Osteoblast (primary cell): ENCODE data around the gene HSPA1A. TPM values are rescaled to one million over a fixed set of nuclear protein-coding genes. Genes with fewer than 3 reads are reported as not detected.
"Not testable (repeated sequence)": the region's sequence is repeated elsewhere in the genome, so short reads cannot be mapped to it uniquely, and the experiment has no call there.

ENCODE experiments used
- DNase-seq: peaks from one replicate; pipeline ENCODE4 v3.0.0; 2011; ENCODE audit warnings: low spot score, mixed read lengths; ENCODE audit not compliant: insufficient read length; ENCODE audit errors: missing footprints
- H2AFZ ChIP-seq: 2 replicates; pipeline ENCODE4 v1.6.0; 2011; ENCODE audit warnings: mild to moderate bottlenecking, low read length
- H3K27ac ChIP-seq: 2 replicates; pipeline ENCODE4 v1.5.1; 2011; ENCODE audit warnings: mild to moderate bottlenecking, low read depth, low read length, moderate library complexity
- H3K27me3 ChIP-seq: 2 replicates; pipeline ENCODE4 v1.6.0; 2012; ENCODE audit warnings: mild to moderate bottlenecking, control low read depth, inconsistent platforms, low read length, moderate library complexity; ENCODE audit not compliant: insufficient read depth
- H3K36me3 ChIP-seq: 2 replicates; pipeline ENCODE4 v1.5.1; 2011; ENCODE audit warnings: mild to moderate bottlenecking, low read length, control low read depth, moderate library complexity; ENCODE audit not compliant: insufficient read depth
- H3K4me1 ChIP-seq: 2 replicates; pipeline ENCODE4 v1.5.1; 2011; ENCODE audit warnings: mild to moderate bottlenecking, low read length, control low read depth, moderate library complexity; ENCODE audit not compliant: insufficient read depth
- H3K4me2 ChIP-seq: 2 replicates; pipeline ENCODE4 v1.6.0; 2011; ENCODE audit warnings: mild to moderate bottlenecking, low read length; ENCODE audit not compliant: insufficient read depth
- H3K4me3 ChIP-seq: fragments of 200-600 bp; sonication (generic); 3 replicates; pipeline ENCODE4 v1.5.1; 2012; ENCODE audit warnings: mild to moderate bottlenecking, low read length, inconsistent platforms; ENCODE audit not compliant: insufficient read depth
- H3K79me2 ChIP-seq: 2 replicates; pipeline ENCODE4 v1.6.0; 2012; ENCODE audit warnings: mild to moderate bottlenecking, low read length, control low read depth, inconsistent platforms; ENCODE audit not compliant: insufficient read depth
- H3K9me3 ChIP-seq: 2 replicates; pipeline ENCODE4 v1.5.1; 2011; ENCODE audit warnings: low read depth, low read length, control low read depth
- H4K20me1 ChIP-seq: 2 replicates; pipeline ENCODE4 v1.6.0; 2012; ENCODE audit warnings: mild to moderate bottlenecking, low read length, control low read depth; ENCODE audit not compliant: insufficient read depth
- CTCF ChIP-seq: IDR thresholded peaks from 2 replicates; pipeline ENCODE4 v1.5.1; 2011; ENCODE audit warnings: mild to moderate bottlenecking, low read depth, low read length, moderate library complexity; ENCODE audit errors: extremely low read depth
- total RNA-seq: library from RNA; depleted of rRNA; stranded (reverse); fragments of >200 nt; gene quantifications from 2 replicates; pipeline ENCODE4 v1.2.3, GENCODE V29; 2012

Gene HSPA1A
- total RNA-seq, 1 donor: 36.9 TPM

- peak overlapping the region; percentile 79 for H3K4me3 ChIP-seq
- peak overlapping the region; percentile 88 for H2AFZ ChIP-seq
- peaks cover 4% of the 10 kb centered on the region for H3K79me2 ChIP-seq
- H3K4me2 ChIP-seq: peak overlapping the region; percentile 95
- no peaks in the 10 kb centered on the region for H4K20me1 ChIP-seq
- H3K27ac ChIP-seq: peak overlapping the region; percentile 91
- H3K27me3 ChIP-seq: no peaks in the 10 kb centered on the region
- H3K9me3 ChIP-seq: no peaks in the 10 kb centered on the region
- no peaks in the 10 kb centered on the region for H3K36me3 ChIP-seq
- peak; percentile 88 for DNase-seq
- peaks cover 26% of the 10 kb centered on the region for H3K4me1 ChIP-seq
- no peak for TF ChIP-seq CTCF
Measured at GRCh38 chr6:31821301-31822035, 6.1 kb downstream of the HSPA1A start.

- Histone ChIP-seq H3K27ac (peak overlapping the region; percentile 93), H3K79me2 (peaks cover 4% of the 10 kb centered on the region), H3K4me3 (peak overlapping the region; percentile 79), H3K4me2 (peak overlapping the region; percentile 95), H3K36me3 (no peaks in the 10 kb centered on the region), H3K27me3 (no peaks in the 10 kb centered on the region), H3K9me3 (no peaks in the 10 kb centered on the region), H3K4me1 (peaks cover 29% of the 10 kb centered on the region), H2AFZ (peak overlapping the region; percentile 94), H4K20me1 (no peaks in the 10 kb centered on the region)
- peak; percentile 95 for DNase-seq
- TF ChIP-seq CTCF: no peak
Measured at GRCh38 chr6:31822036-31822821, 6.9 kb downstream of the HSPA1A start.

GRCh38 chr6:31823592-31824196 lies 8.4 kb downstream of the HSPA1A start:
- not testable (repeated sequence) for H3K27ac ChIP-seq, H3K4me3 ChIP-seq, H3K36me3 ChIP-seq, H3K27me3 ChIP-seq, H2AFZ ChIP-seq, DNase-seq, H3K79me2 ChIP-seq, H4K20me1 ChIP-seq, H3K4me2 ChIP-seq, H3K9me3 ChIP-seq
- H3K4me1 ChIP-seq: peaks cover 17% of the 10 kb centered on the region

GRCh38 chr6:31825553-31825952 lies 10.2 kb downstream of the HSPA1A start:
- DNase-seq: no peak
- H3K9me3 ChIP-seq: no peaks in the 10 kb centered on the region
- no peaks in the 10 kb centered on the region for H3K27me3 ChIP-seq
- peaks cover 16% of the 10 kb centered on the region for H3K4me1 ChIP-seq
- H3K79me2 ChIP-seq: peaks cover 12% of the 10 kb centered on the region
- H3K4me2 ChIP-seq: no peak overlapping the region
- H3K36me3 ChIP-seq: no peaks in the 10 kb centered on the region
- H4K20me1 ChIP-seq: peaks cover 7% of the 10 kb centered on the region
- no peak for TF ChIP-seq CTCF
- no peak overlapping the region for H3K4me3 ChIP-seq
- no peak overlapping the region for H2AFZ ChIP-seq
- H3K27ac ChIP-seq: no peak overlapping the region
